ENCODE data around the gene RD3L. TPM values are rescaled to one million over a fixed set of nuclear protein-coding genes. Genes with fewer than 3 reads are reported as not detected.

Gene RD3L
- total and polyA plus RNA-seq, 9 of the 15 experiments (the other 6 are each of a cell fraction or from before 2014, with no cell fraction given): 0.14 TPM; not detected in 8

DNA sequence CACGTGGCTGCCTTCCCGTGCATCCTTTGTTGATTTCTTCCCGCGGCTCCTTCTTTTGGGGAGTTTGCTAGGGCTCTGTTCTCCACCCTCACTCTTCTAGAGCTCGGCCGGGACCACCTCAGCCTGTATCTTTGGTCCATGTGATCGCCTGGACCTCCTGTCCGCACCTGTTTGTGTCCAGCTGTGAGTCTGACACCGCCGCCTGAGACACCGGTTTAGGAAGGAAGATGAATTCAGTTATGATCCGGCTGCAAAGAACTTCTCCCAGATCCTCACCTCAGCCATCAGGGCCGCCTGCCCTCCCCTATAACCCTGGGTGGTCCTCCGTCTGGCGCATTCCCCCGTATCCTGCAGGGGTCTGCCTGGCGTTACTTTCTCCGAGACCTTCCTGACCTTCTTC, 14.8 kb downstream of the RD3L start:
- Histone ChIP-seq H3K9me3 (replicated peaks; ENCODE audit: control insufficient read depth, insufficient read depth, low read depth, low read length) (no peaks in the 10 kb centered on the region), H2AFZ (ENCODE audit: low read depth, low read length) (no peak overlapping the region), H3K9me1 (ENCODE audit: control insufficient read depth, insufficient read depth, low read length) (no peaks in the 10 kb centered on the region), H3K4me2 (ENCODE audit: insufficient read depth, low read length) (no peak overlapping the region), H4K20me1 (replicated peaks; ENCODE audit: control insufficient read depth, insufficient read depth, low read length) (no peaks in the 10 kb centered on the region), H3K27ac (ENCODE audit: extremely low read depth, low read depth, low read length) (no peak overlapping the region), H3K36me3 (ENCODE audit: control insufficient read depth, insufficient read depth, low read length) (no peaks in the 10 kb centered on the region), H3K4me3 (no peak overlapping the region), H3K4me1 (replicated peaks in 1 of 2; ENCODE audit: control insufficient read depth in 2 of 2, insufficient read depth in 2 of 2, low read length in 2 of 2) (peaks cover 3 to 13% of the 10 kb centered on the region in 2 experiments; a peak in 2 of 5 replicates), H3K9ac (ENCODE audit: insufficient read depth in 1 of 2, low read depth in 2 of 2, low read length in 2 of 2) (no peak overlapping the region), H3K79me2 (ENCODE audit: control insufficient read depth, insufficient read depth, low read length) (no peaks in the 10 kb centered on the region), H3K27me3 (ENCODE audit: control insufficient read depth in 2 of 2, insufficient read depth in 2 of 2, low read length in 2 of 2) (no peaks in the 10 kb centered on the region)
- FAIRE-seq (no peak), ATAC-seq (no peak), DNase-seq (ENCODE audit: extremely low read depth in 1 of 4, low spot score in 3 of 4) (no peak)
- TF ChIP-seq POLR2A (conservative IDR thresholded peaks at IDR 0.05) (no peak), KAT8 (IDR thresholded peaks at IDR 0.05; ENCODE audit: low read depth) (no peak), CHD2 (IDR thresholded peaks at IDR 0.05; ENCODE audit: low read depth, low read length) (no peak), WHSC1 (IDR thresholded peaks at IDR 0.05; ENCODE audit: low read length) (no peak), TOE1 (IDR thresholded peaks at IDR 0.05; ENCODE audit: borderline replicate concordance) (no peak), TOE1 (CRISPR knock-in tag; IDR thresholded peaks at IDR 0.05; ENCODE audit: borderline replicate concordance, low read depth) (no peak), ZNF583 (CRISPR knock-in tag; IDR thresholded peaks at IDR 0.05) (no peak), DNMT1 (IDR thresholded peaks at IDR 0.05) (no peak), EGR1 (conservative IDR thresholded peaks at IDR 0.05) (no peak)
- TF ChIP-seq, protein P1, sequence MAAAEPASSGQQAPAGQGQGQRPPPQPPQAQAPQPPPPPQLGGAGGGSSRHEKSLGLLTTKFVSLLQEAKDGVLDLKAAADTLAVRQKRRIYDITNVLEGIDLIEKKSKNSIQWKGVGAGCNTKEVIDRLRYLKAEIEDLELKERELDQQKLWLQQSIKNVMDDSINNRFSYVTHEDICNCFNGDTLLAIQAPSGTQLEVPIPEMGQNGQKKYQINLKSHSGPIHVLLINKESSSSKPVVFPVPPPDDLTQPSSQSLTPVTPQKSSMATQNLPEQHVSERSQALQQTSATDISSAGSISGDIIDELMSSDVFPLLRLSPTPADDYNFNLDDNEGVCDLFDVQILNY (CRISPR knock-in tag; IDR thresholded peaks at IDR 0.05): no peak
- TF ChIP-seq, protein P2, sequence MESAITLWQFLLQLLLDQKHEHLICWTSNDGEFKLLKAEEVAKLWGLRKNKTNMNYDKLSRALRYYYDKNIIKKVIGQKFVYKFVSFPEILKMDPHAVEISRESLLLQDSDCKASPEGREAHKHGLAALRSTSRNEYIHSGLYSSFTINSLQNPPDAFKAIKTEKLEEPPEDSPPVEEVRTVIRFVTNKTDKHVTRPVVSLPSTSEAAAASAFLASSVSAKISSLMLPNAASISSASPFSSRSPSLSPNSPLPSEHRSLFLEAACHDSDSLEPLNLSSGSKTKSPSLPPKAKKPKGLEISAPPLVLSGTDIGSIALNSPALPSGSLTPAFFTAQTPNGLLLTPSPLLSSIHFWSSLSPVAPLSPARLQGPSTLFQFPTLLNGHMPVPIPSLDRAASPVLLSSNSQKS (CRISPR knock-in tag; IDR thresholded peaks at IDR 0.05): no peak
- no TSS peak for BruUV-seq (replicated peaks)
- ChIA-PET POLR2A (interaction anchor here (1.4 kb wide), 1 partner anchor 17 kb away, joined by 3 read pairs; no protein-coding TSS in a partner anchor), CTCF (ENCODE audit: low intra/inter-chr PET ratio) (no interaction called here)
- WGBS (ENCODE audit: insufficient coverage, low coverage, missing lambda C conversion rate): 49% methylated on average over 8 of the region's 18 CpGs
- in situ Hi-C loops (cut with MboI) (no loop called here), intact Hi-C loops (cut with micrococcal nuclease) (no loop called here)
